Body of pancreas (tissue), 4 donors: ENCODE results near the gene AURKA.

ENCODE experiments used
- CTCF ChIP-seq, 7 experiments: fragments of 450-650 bp in 4 of 7; fragments of 200-600 bp in 3 of 7; sonication (generic) in 3 of 7; IDR thresholded peaks; one replicate each; pipeline ENCODE4 v1.5.1; 2016 to 2019; ENCODE audit warnings: antibody characterized with exemption in 7 of 7
- POLR2A ChIP-seq, 3 donors: fragments of 450-650 bp; IDR thresholded peaks; one replicate each; pipeline ENCODE4 v1.6.1; 2016; ENCODE audit warnings: antibody characterized with exemption in 3 of 3, mild to moderate bottlenecking in 2 of 3

DNA sequence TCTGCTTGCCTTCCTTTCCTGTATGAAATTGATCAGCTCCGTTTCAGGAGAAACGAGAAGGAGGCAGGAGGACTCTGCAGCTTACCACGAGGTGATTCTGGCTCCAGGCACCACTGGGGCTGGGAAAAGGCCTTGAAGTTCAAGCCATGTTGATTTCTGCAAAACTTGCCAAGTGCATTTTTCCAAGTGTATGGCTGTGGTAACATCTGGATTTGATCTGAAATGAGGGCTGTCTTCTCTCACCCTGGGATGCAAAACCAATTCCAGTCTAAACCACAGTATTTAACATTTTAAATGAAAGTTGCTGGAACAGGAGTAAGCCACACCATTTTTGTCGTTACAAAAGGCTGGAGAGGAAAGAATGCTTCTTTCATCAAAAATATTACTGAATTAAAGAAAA, 69.3 kb downstream of the AURKA start:
- TF ChIP-seq CTCF (IDR thresholded peaks at IDR 0.05) (no peak), POLR2A (IDR thresholded peaks at IDR 0.05) (no peak)
